HepG2 (cell line): ENCODE measurements around the gene GBA2. TPM values are rescaled to one million over a fixed set of nuclear protein-coding genes. Genes with fewer than 3 reads are reported as not detected.

Experiments
- CREBL2 ChIP-seq: sonication (generic); formaldehyde crosslinking; IDR thresholded peaks from 2 replicates; pipeline ENCODE4 v1.8.1; 2023; ENCODE audit warnings: missing genetic modification reagents, mild to moderate bottlenecking, borderline replicate concordance
- DNMT1 ChIP-seq: sonication (generic); formaldehyde crosslinking; IDR thresholded peaks from 2 replicates; pipeline ENCODE4 v1.5.1; 2020; ENCODE audit warnings: mild to moderate bottlenecking, missing genetic modification reagents
- ELF1 ChIP-seq: sonication (generic); formaldehyde crosslinking; IDR thresholded peaks from 2 replicates; pipeline ENCODE4 v1.4.0; 2020; ENCODE audit warnings: missing genetic modification reagents
- KDM2A ChIP-seq: sonication (generic); formaldehyde crosslinking; IDR thresholded peaks from 2 replicates; pipeline ENCODE4 v1.4.0; 2020; ENCODE audit warnings: low read depth, missing genetic modification reagents, borderline replicate concordance
- MAF1 ChIP-seq: sonication (generic); formaldehyde crosslinking; IDR thresholded peaks from 2 replicates; pipeline ENCODE4 v1.5.0; 2020; ENCODE audit warnings: missing genetic modification reagents, borderline replicate concordance
- PAXIP1 ChIP-seq: sonication (generic); formaldehyde crosslinking; conservative IDR thresholded peaks from 2 replicates; pipeline ENCODE4 v1.4.0; 2020; ENCODE audit warnings: mild to moderate bottlenecking, missing genetic modification reagents, moderate library complexity
- RCOR2 ChIP-seq: IDR thresholded peaks from 2 replicates; pipeline ENCODE4 v1.6.1; 2016; ENCODE audit warnings: missing biosample characterization, missing genetic modification reagents
- SSRP1 ChIP-seq: IDR thresholded peaks from 2 replicates; pipeline ENCODE4 v1.6.1; 2016; ENCODE audit warnings: control low read depth
- THAP11 ChIP-seq: IDR thresholded peaks from 2 replicates; pipeline ENCODE4 v1.6.1; 2016; ENCODE audit warnings: missing biosample characterization, missing genetic modification reagents
- ZMYM4 ChIP-seq: sonication (generic); formaldehyde crosslinking; IDR thresholded peaks from 2 replicates; pipeline ENCODE4 v1.8.1; 2023; ENCODE audit warnings: mild to moderate bottlenecking, missing genetic modification reagents
- ZNF274 ChIP-seq: sonication (generic); formaldehyde crosslinking; IDR thresholded peaks from 2 replicates; pipeline ENCODE4 v1.5.1; 2020; ENCODE audit warnings: mild to moderate bottlenecking, missing genetic modification reagents
- ZNF276 ChIP-seq: sonication (generic); formaldehyde crosslinking; IDR thresholded peaks from 2 replicates; pipeline ENCODE4 v1.4.0; 2020; ENCODE audit warnings: mild to moderate bottlenecking, low read depth, missing genetic modification reagents
- ZNF318 ChIP-seq: sonication (generic); formaldehyde crosslinking; IDR thresholded peaks from 2 replicates; pipeline ENCODE4 v1.4.0; 2020; ENCODE audit warnings: mild to moderate bottlenecking, missing genetic modification reagents
- ZNF570 ChIP-seq: sonication (generic); formaldehyde crosslinking; IDR thresholded peaks from 2 replicates; pipeline ENCODE4 v1.4.0; 2020; ENCODE audit warnings: mild to moderate bottlenecking, missing genetic modification reagents, borderline replicate concordance
- ZNF788 ChIP-seq: sonication (generic); formaldehyde crosslinking; IDR thresholded peaks from 2 replicates; pipeline ENCODE4 v1.5.0; 2020; ENCODE audit warnings: mild to moderate bottlenecking, missing genetic modification reagents, borderline replicate concordance
- ZNF879 ChIP-seq: sonication (generic); formaldehyde crosslinking; IDR thresholded peaks from 2 replicates; pipeline ENCODE4 v1.8.1; 2023; ENCODE audit warnings: missing genetic modification reagents
- polyA plus RNA-seq, 8 experiments: library from polyadenylated mRNA; depleted of rRNA in 3 of 8; stranded (reverse) in 7 of 8; unstranded in 1 of 8; fragments of >200 nt; fragmentation: Illumina TruSeq in 4 of 8; extraction: Trizol in 4 of 8; gene quantifications; 2 replicates each; pipeline versions ENCODE4 v1.2.1 to v1.2.3, GENCODE V29; 2011 to 2016; ENCODE audit warnings: low read depth in 4 of 8, missing spikeins in 1 of 8, mixed read lengths in 1 of 8; ENCODE audit not compliant: insufficient read depth in 1 of 8
- total RNA-seq, 5 experiments: library from RNA; depleted of rRNA; stranded (reverse); fragments of >200 nt; fragmentation: Illumina TruSeq; extraction: Trizol; gene quantifications; 2 replicates each; pipeline ENCODE4 v1.2.3, GENCODE V29; 2016; ENCODE audit warnings: low read depth in 1 of 5

GBA2 gene
- total and polyA plus RNA-seq, 2 of the 13 experiments (the other 11 are each of a cell fraction or from before 2014, with no cell fraction given), result 37.5 to 86.1 TPM

GRCh38 chr9:35696520-35697215 lies 52.4 kb downstream of the GBA2 start (continued):
- no peak for TF ChIP-seq MAF1 (CRISPR knock-in tag)
- TF ChIP-seq KDM2A, result peak; percentile 47; the same call in 1 of the 2 replicates
- TF ChIP-seq CREBL2 (CRISPR knock-in tag), result no peak
- TF ChIP-seq ZNF788, result peak; percentile 22; the same call in 1 of the 2 replicates
- TF ChIP-seq DNMT1 (CRISPR knock-in tag), result no peak
- no peak for TF ChIP-seq ZNF570 (CRISPR knock-in tag)
- no peak for TF ChIP-seq ZMYM4 (CRISPR knock-in tag)
- TF ChIP-seq SSRP1 (CRISPR knock-in tag), result no peak
- no peak for TF ChIP-seq PAXIP1 (CRISPR knock-in tag)
- no peak for TF ChIP-seq ZNF879 (CRISPR knock-in tag)
- 0 out of 2 replicates have a peak, but pooled peaks have one; percentile 15 for TF ChIP-seq ELF1
- peak; percentile 62; the same call in 1 of the 2 replicates for TF ChIP-seq THAP11
- no peak for TF ChIP-seq ZNF318 (CRISPR knock-in tag)
- TF ChIP-seq ZNF274 (CRISPR knock-in tag), result 0 out of 2 replicates have a peak, but pooled peaks have one; percentile 29
- no peak for TF ChIP-seq RCOR2
- TF ChIP-seq ZNF276 (CRISPR knock-in tag), result no peak
